ENCODE results near the gene PHC3. TPM values are rescaled to one million over a fixed set of nuclear protein-coding genes. Genes with fewer than 3 reads are reported as not detected.

The PHC3 gene
- polyA plus RNA-seq (2013): 43.8 TPM

- H3K27me3 ChIP-seq (replicated peaks in 2 of 5; ENCODE audit: control insufficient read depth in 4 of 5, insufficient read depth in 5 of 5, low read length in 4 of 5): no peaks in the 10 kb centered on the region
- H3K9me3 ChIP-seq (ENCODE audit: control extremely low read depth in 1 of 5, control insufficient read depth in 4 of 5, insufficient read depth in 2 of 5, low read depth in 1 of 5, low read length in 4 of 5): no peaks in the 10 kb centered on the region
- WGBS (ENCODE audit: insufficient coverage): 0% methylated on average over 45 of the region's 71 CpGs
- peaks cover 5 to 28% (median 23%) of the 10 kb centered on the region in 4 experiments for H3K4me1 ChIP-seq (ENCODE audit: control extremely low read depth in 1 of 4, control insufficient read depth in 4 of 4, insufficient read depth in 4 of 4, low read length in 3 of 4)
- H3K27ac ChIP-seq (ENCODE audit: insufficient read depth in 1 of 2, low read depth in 1 of 2, low read length in 2 of 2, poor library complexity in 1 of 2, severe bottlenecking in 2 of 2): peak within 1 kb of the TSS; percentile 96 to 97
- DNase-seq: peak; percentile 93 to 95 (median 93)
- POLR2A ChIA-PET: interaction anchor here (2.6 kb wide), 1 partner anchor 176 kb away, joined by 7 read pairs; the partner anchor contains the start of gene SKIL
- H3K4me3 ChIP-seq (ENCODE audit: control insufficient read depth in 1 of 7, extremely low read depth in 1 of 7, insufficient read depth in 4 of 7, low read depth in 2 of 7, low read length in 6 of 7): peak within 1 kb of the TSS; percentile 81 to 97 (median 89)
- H3K36me3 ChIP-seq (ENCODE audit: control insufficient read depth in 4 of 4, insufficient read depth in 4 of 4, low read length in 3 of 4): peaks cover 0 to 22% (median 15%) of the 10 kb centered on the region in 4 experiments
- CTCF ChIA-PET: interaction anchor here (0.8 to 1.0 kb wide), 2 partner anchors 11 to 43 kb away, joined by 3 to 5 read pairs; no protein-coding TSS in a partner anchor
Observed at GRCh38 chr3:170180908-170181885, at the start of gene PHC3. TSS of gene PHC3 (minus strand) at chr3:170181733. CDS start at chr3:170181715, 18 bp downstream.

DNA sequence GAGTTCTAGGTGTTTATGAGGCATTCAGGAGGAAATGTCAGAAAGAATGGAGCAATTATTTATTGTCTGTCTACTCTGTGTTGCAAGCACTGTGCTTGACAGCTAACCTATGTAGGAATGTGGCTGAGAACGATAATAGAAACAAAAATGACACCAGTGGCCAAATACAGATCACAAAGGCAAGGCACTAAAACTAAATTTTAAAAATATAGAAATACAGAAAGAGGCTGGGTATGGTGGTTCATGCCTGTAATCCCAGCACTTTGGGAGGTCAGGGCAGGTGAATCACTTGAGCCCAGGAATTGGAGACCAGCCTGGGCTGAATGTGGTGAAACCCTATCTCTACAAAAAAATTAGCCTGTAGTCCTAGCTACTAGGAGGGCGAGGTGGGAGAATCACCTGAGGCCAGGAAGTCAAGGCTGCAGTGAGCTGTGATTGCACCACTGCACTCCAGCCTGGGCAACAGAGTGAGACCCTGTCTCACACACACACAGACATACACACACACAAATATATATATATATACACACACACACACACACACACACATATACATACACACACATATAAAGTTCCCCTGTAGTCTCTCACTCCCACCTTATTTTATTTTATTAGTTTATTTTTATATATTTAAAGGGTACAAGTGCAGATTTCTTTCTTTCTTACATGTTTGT is 46.7 kb upstream of the PHC3 start:
- CTCF ChIA-PET: interaction anchor here (1.6 kb wide), 1 partner anchor 15 kb away, joined by 3 read pairs; no protein-coding TSS in a partner anchor
- no peak overlapping the region for H3K4me3 ChIP-seq (ENCODE audit: control insufficient read depth in 1 of 7, extremely low read depth in 1 of 7, insufficient read depth in 4 of 7, low read depth in 2 of 7, low read length in 6 of 7)
- no peaks in the 10 kb centered on the region for H3K9me3 ChIP-seq (ENCODE audit: control extremely low read depth in 1 of 5, control insufficient read depth in 4 of 5, insufficient read depth in 2 of 5, low read depth in 1 of 5, low read length in 4 of 5)
- DNase-seq: no peak
- H3K27ac ChIP-seq (ENCODE audit: insufficient read depth in 1 of 2, low read depth in 1 of 2, low read length in 2 of 2, poor library complexity in 1 of 2, severe bottlenecking in 2 of 2): no peak overlapping the region
- POLR2A ChIA-PET: no interaction called here
- WGBS (ENCODE audit: insufficient coverage): no CpG with 5 or more reads among the region's 2 CpGs
- H3K27me3 ChIP-seq (replicated peaks in 2 of 5; ENCODE audit: control insufficient read depth in 4 of 5, insufficient read depth in 5 of 5, low read length in 4 of 5): no peaks in the 10 kb centered on the region
- no peaks in the 10 kb centered on the region for H3K36me3 ChIP-seq (ENCODE audit: control insufficient read depth in 4 of 4, insufficient read depth in 4 of 4, low read length in 3 of 4)
- H3K4me1 ChIP-seq (ENCODE audit: control extremely low read depth in 1 of 4, control insufficient read depth in 4 of 4, insufficient read depth in 4 of 4, low read length in 3 of 4): peaks cover 0 to 4% (median 2%) of the 10 kb centered on the region in 4 experiments

DNA sequence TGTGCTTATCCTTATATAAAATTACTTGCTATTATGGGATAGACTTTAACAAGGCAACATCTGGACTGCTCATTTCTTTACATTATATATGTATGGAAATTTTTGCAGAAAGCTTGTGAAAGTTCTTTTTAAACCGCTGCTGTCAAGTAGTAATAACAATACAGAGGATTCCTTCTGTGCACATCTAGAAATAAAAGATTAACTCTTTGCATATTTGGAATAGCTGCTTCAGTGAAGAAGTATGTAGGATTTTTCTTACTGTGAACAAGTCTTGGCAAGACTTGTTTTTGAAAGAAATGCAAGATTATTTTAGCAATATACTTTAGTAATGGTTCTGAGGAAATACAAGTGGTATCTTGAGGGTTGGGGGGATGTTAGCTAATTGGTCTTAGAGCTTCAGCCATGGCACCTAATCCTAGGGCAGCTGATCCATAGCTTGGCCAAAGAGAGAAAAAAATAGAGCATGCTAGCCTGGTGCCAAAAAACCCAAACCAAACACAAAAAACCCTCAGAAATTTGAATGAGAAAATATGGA is 45.0 kb upstream of the PHC3 start:
- Histone ChIP-seq H3K27me3 (replicated peaks in 2 of 5; ENCODE audit: control insufficient read depth in 4 of 5, insufficient read depth in 5 of 5, low read length in 4 of 5) (no peaks in the 10 kb centered on the region), H3K36me3 (ENCODE audit: control insufficient read depth in 4 of 4, insufficient read depth in 4 of 4, low read length in 3 of 4) (no peaks in the 10 kb centered on the region), H3K9me3 (ENCODE audit: control extremely low read depth in 1 of 5, control insufficient read depth in 4 of 5, insufficient read depth in 2 of 5, low read depth in 1 of 5, low read length in 4 of 5) (no peaks in the 10 kb centered on the region), H3K4me1 (ENCODE audit: control extremely low read depth in 1 of 4, control insufficient read depth in 4 of 4, insufficient read depth in 4 of 4, low read length in 3 of 4) (peaks cover 0 to 13% (median 6%) of the 10 kb centered on the region in 4 experiments), H3K27ac (ENCODE audit: insufficient read depth in 1 of 2, low read depth in 1 of 2, low read length in 2 of 2, poor library complexity in 1 of 2, severe bottlenecking in 2 of 2) (no peak overlapping the region), H3K4me3 (ENCODE audit: control insufficient read depth in 1 of 7, extremely low read depth in 1 of 7, insufficient read depth in 4 of 7, low read depth in 2 of 7, low read length in 6 of 7) (no peak overlapping the region)
- POLR2A ChIA-PET: no interaction called here
- no CpG with 5 or more reads among the region's 1 CpG for WGBS (ENCODE audit: insufficient coverage)
- CTCF ChIA-PET: no interaction called here
- no peak for DNase-seq

- Histone ChIP-seq H3K9me3 (ENCODE audit: control extremely low read depth in 1 of 5, control insufficient read depth in 4 of 5, insufficient read depth in 2 of 5, low read depth in 1 of 5, low read length in 4 of 5) (no peaks in the 10 kb centered on the region), H3K27me3 (replicated peaks in 2 of 5; ENCODE audit: control insufficient read depth in 4 of 5, insufficient read depth in 5 of 5, low read length in 4 of 5) (no peaks in the 10 kb centered on the region), H3K4me1 (ENCODE audit: control extremely low read depth in 1 of 4, control insufficient read depth in 4 of 4, insufficient read depth in 4 of 4, low read length in 3 of 4) (peaks cover 0 to 14% (median 7%) of the 10 kb centered on the region in 4 experiments), H3K36me3 (ENCODE audit: control insufficient read depth in 4 of 4, insufficient read depth in 4 of 4, low read length in 3 of 4) (no peaks in the 10 kb centered on the region), H3K27ac (ENCODE audit: insufficient read depth in 1 of 2, low read depth in 1 of 2, low read length in 2 of 2, poor library complexity in 1 of 2, severe bottlenecking in 2 of 2) (no peak overlapping the region), H3K4me3 (ENCODE audit: control insufficient read depth in 1 of 7, extremely low read depth in 1 of 7, insufficient read depth in 4 of 7, low read depth in 2 of 7, low read length in 6 of 7) (no peak overlapping the region)
- CTCF ChIA-PET: interaction anchor here (0.6 to 1.2 kb wide), 2 partner anchors 44 to 103 kb away, joined by 3 to 4 read pairs; partner anchors contain the start of gene PHC3
- WGBS (ENCODE audit: insufficient coverage): no CpG with 5 or more reads among the region's 1 CpG
- POLR2A ChIA-PET: no interaction called here
- DNase-seq: no peak
Observed at GRCh38 chr3:170225166-170225565, 43.6 kb upstream of the PHC3 start.

DNA sequence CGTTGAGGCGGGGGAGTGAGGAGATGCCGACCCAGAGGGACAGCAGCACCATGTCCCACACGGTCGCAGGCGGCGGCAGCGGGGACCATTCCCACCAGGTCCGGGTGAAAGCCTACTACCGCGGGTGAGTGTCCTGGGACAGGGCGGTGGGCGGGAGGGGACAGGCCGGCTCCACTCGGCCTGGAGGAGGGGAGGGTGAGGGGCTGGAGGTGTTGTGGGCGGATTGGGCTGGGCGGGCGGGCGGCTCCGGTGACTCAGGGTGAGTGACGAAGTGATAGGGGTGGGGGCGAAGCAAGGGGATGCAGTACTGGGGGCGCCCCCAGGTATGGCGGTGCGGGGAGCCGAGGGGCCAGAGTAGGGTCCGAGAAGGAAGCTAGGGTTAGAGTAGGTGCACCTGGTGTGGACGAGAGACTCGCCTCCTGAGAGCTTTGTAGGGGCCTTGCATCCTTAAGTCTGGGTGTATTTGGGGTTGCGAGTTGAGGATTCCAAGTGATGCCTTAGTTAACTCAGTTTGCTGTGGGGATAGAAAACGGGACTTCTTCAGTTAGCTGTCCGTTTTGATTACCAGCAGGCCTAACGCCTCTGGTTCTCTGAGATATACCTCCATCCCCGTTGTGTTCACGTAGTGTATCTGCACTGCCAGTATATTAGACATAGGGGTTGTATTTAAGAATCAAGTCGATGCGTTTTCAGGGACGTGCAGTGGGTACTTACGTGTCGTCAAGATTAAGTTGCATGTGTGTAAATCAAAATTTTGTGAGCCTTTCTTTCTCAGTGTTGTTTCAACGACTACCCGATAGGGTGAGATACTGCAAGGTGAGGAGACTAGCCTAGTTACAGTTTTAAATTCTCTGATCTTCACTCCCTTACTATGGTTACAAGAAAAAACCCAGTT is 41.4 kb upstream of the PHC3 start:
- peak overlapping the region; percentile 96 to 98 for H3K27ac ChIP-seq (ENCODE audit: insufficient read depth in 1 of 2, low read depth in 1 of 2, low read length in 2 of 2, poor library complexity in 1 of 2, severe bottlenecking in 2 of 2)
- H3K9me3 ChIP-seq (ENCODE audit: control extremely low read depth in 1 of 5, control insufficient read depth in 4 of 5, insufficient read depth in 2 of 5, low read depth in 1 of 5, low read length in 4 of 5): no peaks in the 10 kb centered on the region
- no peaks in the 10 kb centered on the region for H3K36me3 ChIP-seq (ENCODE audit: control insufficient read depth in 4 of 4, insufficient read depth in 4 of 4, low read length in 3 of 4)
- 0% methylated on average over 18 of the region's 42 CpGs for whole genome bisulfite sequencing (ENCODE audit: insufficient coverage)
- ChIA-PET CTCF (interaction anchor here (0.8 to 1.0 kb wide), 2 partner anchors 11 to 45 kb away, joined by 3 read pairs; no protein-coding TSS in a partner anchor), POLR2A (interaction anchor here (1.0 kb wide), 1 partner anchor 134 kb away, joined by 3 read pairs; the partner anchor contains the start of gene SKIL)
- no peaks in the 10 kb centered on the region for H3K27me3 ChIP-seq (replicated peaks in 2 of 5; ENCODE audit: control insufficient read depth in 4 of 5, insufficient read depth in 5 of 5, low read length in 4 of 5)
- DNase-seq: peak; percentile 25 to 76 (median 64)
- peak overlapping the region; percentile 68 to 95 (median 72) for H3K4me3 ChIP-seq (ENCODE audit: control insufficient read depth in 1 of 7, extremely low read depth in 1 of 7, insufficient read depth in 4 of 7, low read depth in 2 of 7, low read length in 6 of 7)
- peaks cover 0 to 14% (median 7%) of the 10 kb centered on the region in 4 experiments for H3K4me1 ChIP-seq (ENCODE audit: control extremely low read depth in 1 of 4, control insufficient read depth in 4 of 4, insufficient read depth in 4 of 4, low read length in 3 of 4)
